AG04450 (cell line): Measurements from ENCODE around the gene IFIT2. TPM values are rescaled to one million over a fixed set of nuclear protein-coding genes. Genes with fewer than 3 reads are reported as not detected.
A peak's percentile ranks its signal among the peaks of the same experiment; 100 is the strongest.

Source experiments
- CTCF ChIA-PET: fragments of 300-600, 350-600 bp; formaldehyde crosslinking; extraction: SDS; loops from one replicate; lab custom pipeline; 2022; ENCODE audit warnings: antibody characterized with exemption, inconsistent platforms; lab: Charles Lee
- POLR2A ChIA-PET: fragments of 350-600 bp; formaldehyde crosslinking; extraction: SDS; loops from one replicate; lab custom pipeline; 2021; ENCODE audit warnings: antibody characterized with exemption, inconsistent platforms; lab: Yijun Ruan, JAX
- DNase-seq: peaks from one replicate; pipeline ENCODE4 v3.0.0-alpha.2; 2011; ENCODE audit warnings: low read depth, low spot score
- H3K27ac ChIP-seq: one replicate; pipeline ENCODE4 v1.5.1; 2012; ENCODE audit warnings: low read depth, low read length, control low read depth
- H3K27me3 ChIP-seq: one replicate; pipeline ENCODE4 v1.6.0; 2012; ENCODE audit warnings: low read length; ENCODE audit not compliant: control insufficient read depth, insufficient read depth
- H3K4me3 ChIP-seq: 2 replicates; pipeline ENCODE4 v1.5.1; 2011; ENCODE audit warnings: mild to moderate bottlenecking, low read depth, low read length, control low read depth
- H3K9me3 ChIP-seq: 2 replicates; pipeline ENCODE4 v1.5.1; 2012; ENCODE audit warnings: low read length; ENCODE audit not compliant: control insufficient read depth, insufficient read depth
- polyA plus RNA-seq: library from polyadenylated mRNA; depleted of rRNA; stranded (reverse); fragments of >200 nt; gene quantifications from 2 replicates; pipeline ENCODE4 v1.2.3, GENCODE V29; 2011
- TF ChIP-seq, protein P1 (sequence below): IDR thresholded peaks from 2 replicates; pipeline ENCODE4 v1.5.1; 2011; ENCODE audit warnings: low read depth, low read length, control low read depth, inconsistent platforms

Gene IFIT2
- polyA plus RNA-seq, 1 experiment: 3.8 TPM

DNA sequence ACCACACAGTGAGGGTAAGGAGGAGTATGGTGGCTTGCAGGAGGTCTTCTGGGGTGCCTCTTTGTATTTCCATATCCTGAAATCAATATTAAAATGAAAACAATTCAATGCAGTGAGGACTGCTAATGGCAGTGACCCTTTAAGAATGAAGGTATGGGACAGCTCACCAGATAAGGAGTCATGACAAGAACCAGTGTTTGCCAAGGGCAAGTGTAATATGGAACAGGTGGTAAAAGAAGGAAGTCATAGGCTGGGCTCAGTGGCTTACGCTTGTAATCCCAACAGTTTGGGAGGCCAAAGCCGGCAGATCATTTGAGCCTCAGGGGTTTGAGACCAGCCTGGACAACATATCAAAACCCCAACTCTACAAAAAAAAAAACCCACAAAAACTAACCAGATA, 30.3 kb upstream of the IFIT2 start:
- POLR2A ChIA-PET: interaction anchor here (0.6 kb wide), 1 partner anchor 25 kb away, joined by 3 read pairs; no protein-coding TSS in a partner anchor
- Histone ChIP-seq H3K9me3 (no peaks in the 10 kb centered on the region), H3K4me3 (no peak overlapping the region), H3K27me3 (no peaks in the 10 kb centered on the region), H3K27ac (no peak overlapping the region)
- CTCF ChIA-PET: interaction anchor here (1.9 to 2.4 kb wide), 2 partner anchors 54 to 98 kb away, joined by 4 to 13 read pairs; no protein-coding TSS in a partner anchor
- DNase-seq: no peak
- TF ChIP-seq, protein P1, sequence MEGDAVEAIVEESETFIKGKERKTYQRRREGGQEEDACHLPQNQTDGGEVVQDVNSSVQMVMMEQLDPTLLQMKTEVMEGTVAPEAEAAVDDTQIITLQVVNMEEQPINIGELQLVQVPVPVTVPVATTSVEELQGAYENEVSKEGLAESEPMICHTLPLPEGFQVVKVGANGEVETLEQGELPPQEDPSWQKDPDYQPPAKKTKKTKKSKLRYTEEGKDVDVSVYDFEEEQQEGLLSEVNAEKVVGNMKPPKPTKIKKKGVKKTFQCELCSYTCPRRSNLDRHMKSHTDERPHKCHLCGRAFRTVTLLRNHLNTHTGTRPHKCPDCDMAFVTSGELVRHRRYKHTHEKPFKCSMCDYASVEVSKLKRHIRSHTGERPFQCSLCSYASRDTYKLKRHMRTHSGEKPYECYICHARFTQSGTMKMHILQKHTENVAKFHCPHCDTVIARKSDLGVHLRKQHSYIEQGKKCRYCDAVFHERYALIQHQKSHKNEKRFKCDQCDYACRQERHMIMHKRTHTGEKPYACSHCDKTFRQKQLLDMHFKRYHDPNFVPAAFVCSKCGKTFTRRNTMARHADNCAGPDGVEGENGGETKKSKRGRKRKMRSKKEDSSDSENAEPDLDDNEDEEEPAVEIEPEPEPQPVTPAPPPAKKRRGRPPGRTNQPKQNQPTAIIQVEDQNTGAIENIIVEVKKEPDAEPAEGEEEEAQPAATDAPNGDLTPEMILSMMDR: no peak

DNA sequence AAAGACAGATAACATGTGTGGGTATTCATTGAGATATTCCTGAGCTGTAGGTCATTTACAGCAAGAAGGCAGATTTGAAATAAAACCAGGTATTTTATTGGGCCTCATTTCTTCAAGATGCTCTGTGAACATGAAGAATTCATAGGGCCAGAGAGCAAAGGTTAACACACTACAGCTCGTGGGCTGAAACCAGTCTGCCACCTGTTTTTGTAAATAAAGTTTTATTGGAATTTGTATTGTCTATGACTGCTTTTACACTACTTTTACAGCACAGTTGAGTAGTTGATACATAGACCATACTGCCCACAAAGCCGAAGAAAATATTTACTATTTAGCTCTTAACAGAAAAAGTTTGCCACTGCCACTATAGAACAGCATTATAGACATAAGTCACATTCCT, 28.2 kb upstream of the IFIT2 start:
- Histone ChIP-seq H3K27me3 (no peaks in the 10 kb centered on the region), H3K9me3 (no peaks in the 10 kb centered on the region), H3K27ac (no peak overlapping the region), H3K4me3 (no peak overlapping the region)
- no peak for DNase-seq
- ChIA-PET POLR2A (interaction anchor here (0.6 kb wide), 1 partner anchor 1119 kb away, joined by 5 read pairs; no protein-coding TSS in a partner anchor), CTCF (interaction anchor here (1.1 kb wide), 1 partner anchor 96 kb away, joined by 4 read pairs; no protein-coding TSS in a partner anchor)
- TF ChIP-seq, protein P1: no peak

DNA sequence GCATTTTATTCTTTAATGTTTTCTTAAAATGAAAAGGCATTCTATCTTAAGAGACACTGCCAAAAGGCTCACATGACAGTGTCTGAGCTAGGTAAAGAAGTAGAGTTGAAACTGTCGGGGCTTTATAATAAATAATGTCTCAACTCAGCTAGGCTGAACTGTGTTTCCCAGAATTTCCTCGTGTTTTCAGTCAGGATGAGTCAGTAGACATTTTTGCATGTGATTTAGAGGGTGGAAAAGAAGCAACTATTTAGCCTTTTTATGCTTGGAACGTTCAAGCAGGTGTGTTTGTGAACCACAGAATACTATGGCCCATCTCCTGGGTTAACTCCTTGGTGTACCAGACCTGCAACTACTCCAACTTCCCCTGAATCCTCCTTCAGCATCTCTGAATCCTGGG, 26.9 kb upstream of the IFIT2 start:
- ChIA-PET CTCF (interaction anchor here (1.6 kb wide), 1 partner anchor 94 kb away, joined by 6 read pairs; no protein-coding TSS in a partner anchor), POLR2A (no interaction called here)
- Histone ChIP-seq H3K4me3 (no peak overlapping the region), H3K27me3 (no peaks in the 10 kb centered on the region), H3K9me3 (no peaks in the 10 kb centered on the region), H3K27ac (no peak overlapping the region)
- no peak for DNase-seq
- TF ChIP-seq, protein P1: no peak

GRCh38 chr10:89275383-89275782, 26.5 kb upstream of the IFIT2 start:
- Histone ChIP-seq H3K9me3 (no peaks in the 10 kb centered on the region), H3K4me3 (no peak overlapping the region), H3K27ac (no peak overlapping the region), H3K27me3 (no peaks in the 10 kb centered on the region)
- ChIA-PET POLR2A (no interaction called here), CTCF (interaction anchor here (1.6 kb wide), 1 partner anchor 94 kb away, joined by 6 read pairs; no protein-coding TSS in a partner anchor)
- DNase-seq: no peak
- TF ChIP-seq, protein P1: no peak

DNA sequence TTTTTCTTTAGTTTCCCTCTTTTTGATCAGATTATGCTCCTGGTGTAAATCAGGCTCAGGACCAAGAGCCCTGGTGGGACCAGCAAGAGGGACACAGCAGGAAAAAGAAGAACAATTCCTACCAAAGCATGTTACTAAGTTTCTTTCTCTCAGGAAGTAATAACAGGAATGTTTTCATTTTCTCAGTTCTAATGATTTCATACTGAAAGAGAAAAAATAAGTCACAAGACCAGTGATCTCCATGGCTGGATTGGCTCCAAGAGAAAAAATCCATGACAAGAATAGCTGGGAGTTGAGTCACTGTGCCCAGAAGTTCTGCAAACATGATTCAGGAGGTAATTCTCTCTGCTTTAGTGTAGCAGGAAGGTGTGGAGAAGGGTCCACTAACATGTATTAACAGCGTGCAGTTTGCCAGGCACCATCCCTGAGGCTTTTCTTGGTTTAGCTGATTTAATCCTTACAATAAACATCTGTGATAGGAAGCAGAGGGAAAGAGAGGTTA, 23.8 kb upstream of the IFIT2 start:
- Histone ChIP-seq H3K9me3 (no peaks in the 10 kb centered on the region), H3K27me3 (no peaks in the 10 kb centered on the region), H3K4me3 (peak overlapping the region; percentile 14; the same call in 1 of the 2 replicates), H3K27ac (peak overlapping the region; percentile 97)
- CTCF ChIA-PET: no interaction called here
- POLR2A ChIA-PET: interaction anchor here (0.7 to 1.5 kb wide), 2 partner anchors 18 to 73 kb away, joined by 3 to 4 read pairs; no protein-coding TSS in a partner anchor
- DNase-seq: peak; percentile 93
- TF ChIP-seq, protein P1: no peak
